SKM-1 treated with dmso at 0.1 percent for 144 hours (cell line): ENCODE data around the gene ZBTB7A.

Source experiments
- DNase-seq: peaks from one replicate; lab custom pipeline; 2025; ENCODE audit not compliant: unreplicated experiment; lab: John Stamatoyannopoulos, UW

The ZBTB7A gene

GRCh38 chr19:4094761-4095487 lies 28.2 kb upstream of the ZBTB7A start:
- DNase-seq = no peak

- DNase-seq = no peak
Measured at GRCh38 chr19:4094291-4094690, 27.6 kb upstream of the ZBTB7A start.

GRCh38 chr19:4093643-4094175 lies 27.0 kb upstream of the ZBTB7A start:
- DNase-seq = no peak

- DNase-seq = no peak
Measured at GRCh38 chr19:4090356-4091220, 23.9 kb upstream of the ZBTB7A start.

- no peak for DNase-seq
Measured at GRCh38 chr19:4089946-4090345, 23.2 kb upstream of the ZBTB7A start.

- DNase-seq = no peak
Measured at GRCh38 chr19:4089400-4089908, 22.8 kb upstream of the ZBTB7A start.

GRCh38 chr19:4088975-4089374 lies 22.3 kb upstream of the ZBTB7A start:
- no peak for DNase-seq

- DNase-seq = no peak
Measured at GRCh38 chr19:4087787-4088679, 21.3 kb upstream of the ZBTB7A start.

GRCh38 chr19:4086411-4086867 lies 19.7 kb upstream of the ZBTB7A start:
- no peak for DNase-seq

- DNase-seq = no peak
Measured at GRCh38 chr19:4084547-4084877, 17.8 kb upstream of the ZBTB7A start.

- DNase-seq = peak; percentile 69
Measured at GRCh38 chr19:4083677-4084546, 17.2 kb upstream of the ZBTB7A start.

GRCh38 chr19:4082172-4082571 lies 15.5 kb upstream of the ZBTB7A start:
- DNase-seq = no peak

GRCh38 chr19:4081441-4082129 lies 14.9 kb upstream of the ZBTB7A start:
- no peak for DNase-seq

GRCh38 chr19:4080473-4080872 lies 13.8 kb upstream of the ZBTB7A start:
- no peak for DNase-seq

GRCh38 chr19:4077800-4078684 lies 11.3 kb upstream of the ZBTB7A start:
- DNase-seq = no peak

- no peak for DNase-seq
Measured at GRCh38 chr19:4077007-4077374, 10.3 kb upstream of the ZBTB7A start.

GRCh38 chr19:4075373-4075772 lies 8.7 kb upstream of the ZBTB7A start:
- no peak for DNase-seq

- DNase-seq = no peak
Measured at GRCh38 chr19:4071610-4072009, 4.9 kb upstream of the ZBTB7A start.
